Stimulated activated CD4-positive, alpha-beta T cell treated with anti-CD3 and anti-CD28 coated beads, Interleukin-12 subunit alpha, Interleukin-12 subunit beta, amount 100 ng/mL, for 48 hours (primary cell): ENCODE results near the gene ERF.

Experiments used
- DNase-seq, 3 donors: peaks; one replicate each; pipeline ENCODE4 v3.0.0-alpha.2; 2020; ENCODE audit warnings: low read depth in 2 of 3, low spot score in 1 of 3

Gene ERF

DNA sequence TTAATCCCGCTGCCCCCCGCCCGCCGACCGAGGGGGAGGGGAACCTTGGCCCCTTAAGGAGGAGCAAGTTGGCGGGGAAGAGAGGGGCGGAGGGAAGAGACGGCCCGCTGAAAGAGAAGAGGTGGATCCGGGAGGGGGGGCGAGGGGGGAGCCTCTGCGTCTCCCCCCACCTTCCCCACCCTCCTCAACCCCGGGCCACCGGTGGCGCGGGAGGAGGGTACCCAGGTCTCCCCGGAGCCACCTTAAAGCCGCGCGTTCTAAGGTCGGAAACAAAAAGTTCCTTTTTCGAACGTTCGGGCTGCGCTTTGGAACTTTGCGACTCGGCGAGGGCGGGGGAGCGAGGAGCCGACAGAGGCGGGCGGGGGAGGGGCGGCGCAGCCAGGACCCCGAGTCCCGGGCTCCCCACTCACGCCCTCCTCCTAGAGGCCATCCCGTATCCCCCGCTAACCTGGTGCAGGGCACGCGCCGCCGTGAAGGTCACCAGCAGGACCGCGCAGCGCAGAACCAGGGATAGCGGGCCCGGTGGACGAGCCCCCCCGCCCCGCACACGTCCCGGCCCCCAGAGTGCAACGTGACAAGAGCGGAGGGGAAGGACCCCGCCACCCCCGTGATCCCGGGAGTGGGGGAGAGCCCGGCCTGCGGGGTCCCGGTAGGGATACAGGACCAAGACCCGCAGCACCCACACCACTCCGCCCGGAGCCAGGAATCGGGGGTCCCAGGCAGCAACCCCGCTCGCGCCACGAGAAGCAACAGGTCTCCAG is 659 bp downstream of the ERF start:
- DNase-seq, result peak in 2 of 3 donors; percentile 65 to 67

DNA sequence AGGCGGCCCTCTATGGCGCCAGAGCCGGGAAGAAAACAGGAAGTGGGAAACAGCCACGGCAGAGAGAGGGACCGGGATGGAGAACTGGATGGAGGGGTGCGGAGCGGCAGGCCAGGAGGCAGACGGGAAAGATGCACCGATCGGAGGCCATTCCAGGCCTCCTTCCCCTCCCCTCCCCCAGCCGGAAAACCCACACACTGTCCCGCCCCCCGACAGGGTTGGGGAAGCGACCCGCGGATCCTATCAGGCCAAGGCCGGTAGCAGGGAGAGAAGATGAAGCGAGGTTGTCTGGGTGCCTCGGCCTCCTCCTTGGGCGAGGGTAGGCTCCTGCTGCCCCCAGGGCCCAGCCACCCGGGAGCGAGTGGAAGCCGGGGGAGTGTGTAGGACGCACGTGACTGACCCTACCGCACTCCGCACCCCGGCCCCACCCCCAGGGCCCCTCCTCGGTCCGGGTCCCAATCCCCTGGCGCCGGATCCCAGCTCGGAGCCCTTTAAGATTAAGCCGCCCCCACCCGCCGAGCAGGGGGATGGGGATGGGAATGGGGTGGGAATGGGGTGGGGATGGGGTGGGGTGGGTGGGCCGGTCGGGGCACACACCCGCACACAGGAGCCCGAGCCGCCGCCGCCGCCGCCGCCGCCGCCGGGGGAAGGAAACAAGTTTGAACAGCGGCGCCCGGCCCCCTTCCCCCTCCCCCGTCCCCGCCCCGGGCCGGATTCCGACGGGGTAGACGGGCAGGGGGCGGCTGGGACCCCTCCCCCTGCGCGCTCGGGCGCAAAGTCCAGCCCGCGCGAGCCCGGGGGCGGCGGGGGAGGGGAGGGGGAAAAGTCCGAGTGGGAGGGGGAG is 1.5 kb downstream of the ERF start:
- DNase-seq, result peak in 2 of 3 donors; percentile 42 to 62

DNA sequence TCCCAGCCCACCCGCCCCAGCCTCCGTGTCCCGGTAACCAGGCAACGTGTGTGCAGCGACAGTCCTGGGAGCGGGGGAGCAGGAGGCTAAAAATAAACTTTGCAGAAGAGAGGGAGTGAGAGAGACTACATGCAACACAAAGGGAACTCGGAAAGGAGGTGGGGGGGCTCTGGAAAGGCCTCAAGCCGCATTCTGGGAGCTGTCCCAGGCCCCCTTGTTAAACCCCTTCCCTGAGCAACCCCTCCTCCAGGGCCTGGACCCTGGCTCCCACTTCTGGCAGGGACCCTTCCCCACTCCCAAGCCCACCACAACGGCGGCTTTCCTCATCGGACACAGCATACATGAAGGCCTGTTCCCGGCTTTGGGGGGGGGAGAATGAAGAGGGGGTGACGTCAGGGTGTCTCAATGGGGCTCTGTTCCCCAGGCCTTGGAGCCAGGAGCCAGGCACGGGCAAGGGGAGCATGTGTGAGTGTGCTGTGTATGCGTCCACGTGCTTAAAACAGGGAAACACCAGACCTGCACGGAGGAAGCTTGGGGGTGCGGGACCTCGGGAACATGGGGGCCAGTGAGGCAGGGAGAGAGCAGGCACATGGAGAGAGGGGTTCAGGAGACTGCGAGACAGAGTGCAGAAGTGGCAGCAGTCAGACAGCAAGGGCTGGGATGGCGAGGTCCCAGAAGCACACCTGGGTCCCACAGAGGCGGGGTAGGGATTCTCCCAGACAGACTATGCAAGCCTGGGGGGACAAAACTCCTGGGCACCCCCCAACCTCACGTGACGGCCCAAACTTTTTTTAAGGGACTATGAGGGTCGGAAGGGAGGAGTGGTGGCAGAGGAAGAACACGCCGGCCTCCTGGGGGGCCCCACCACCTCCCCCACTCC is 2.3 kb downstream of the ERF start:
- no peak for DNase-seq

DNA sequence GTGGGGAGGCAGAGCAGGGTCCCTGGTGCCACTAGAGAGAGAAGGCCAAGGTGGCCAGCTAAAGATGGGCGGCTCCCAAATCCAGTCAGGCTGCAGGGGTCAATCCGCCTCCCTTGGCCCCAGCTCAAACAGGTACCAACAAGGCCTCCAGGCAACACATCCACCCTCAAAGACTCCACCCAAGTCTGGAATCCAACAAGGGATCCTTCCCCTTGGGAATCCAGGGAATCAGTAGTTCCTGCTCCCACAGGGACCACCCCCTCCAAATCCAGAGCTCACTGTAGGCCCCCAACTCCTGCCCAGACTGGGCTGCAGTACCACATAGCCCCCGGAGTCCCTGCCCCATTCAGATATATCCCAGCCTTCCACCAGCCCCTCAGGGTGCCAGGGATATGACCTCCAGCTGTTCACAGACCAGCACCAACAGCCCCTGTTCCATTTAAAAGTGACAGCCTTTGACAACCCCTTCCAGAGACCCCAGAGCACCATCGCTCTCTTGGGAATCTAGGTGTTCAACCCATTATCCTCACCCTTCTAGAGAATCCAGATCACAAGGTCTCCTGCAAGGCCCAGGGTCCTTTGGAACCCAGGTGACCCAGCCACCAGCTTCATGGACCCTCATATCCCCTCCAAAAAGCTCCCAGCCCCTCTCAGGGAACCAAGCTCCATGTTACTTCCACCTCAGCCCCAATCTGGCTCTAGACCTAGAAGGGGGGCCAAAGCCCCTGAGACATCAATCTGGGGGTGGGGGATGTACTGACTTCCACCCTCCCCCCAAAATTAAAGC is 3.2 kb downstream of the ERF start:
- DNase-seq, result no peak

DNA sequence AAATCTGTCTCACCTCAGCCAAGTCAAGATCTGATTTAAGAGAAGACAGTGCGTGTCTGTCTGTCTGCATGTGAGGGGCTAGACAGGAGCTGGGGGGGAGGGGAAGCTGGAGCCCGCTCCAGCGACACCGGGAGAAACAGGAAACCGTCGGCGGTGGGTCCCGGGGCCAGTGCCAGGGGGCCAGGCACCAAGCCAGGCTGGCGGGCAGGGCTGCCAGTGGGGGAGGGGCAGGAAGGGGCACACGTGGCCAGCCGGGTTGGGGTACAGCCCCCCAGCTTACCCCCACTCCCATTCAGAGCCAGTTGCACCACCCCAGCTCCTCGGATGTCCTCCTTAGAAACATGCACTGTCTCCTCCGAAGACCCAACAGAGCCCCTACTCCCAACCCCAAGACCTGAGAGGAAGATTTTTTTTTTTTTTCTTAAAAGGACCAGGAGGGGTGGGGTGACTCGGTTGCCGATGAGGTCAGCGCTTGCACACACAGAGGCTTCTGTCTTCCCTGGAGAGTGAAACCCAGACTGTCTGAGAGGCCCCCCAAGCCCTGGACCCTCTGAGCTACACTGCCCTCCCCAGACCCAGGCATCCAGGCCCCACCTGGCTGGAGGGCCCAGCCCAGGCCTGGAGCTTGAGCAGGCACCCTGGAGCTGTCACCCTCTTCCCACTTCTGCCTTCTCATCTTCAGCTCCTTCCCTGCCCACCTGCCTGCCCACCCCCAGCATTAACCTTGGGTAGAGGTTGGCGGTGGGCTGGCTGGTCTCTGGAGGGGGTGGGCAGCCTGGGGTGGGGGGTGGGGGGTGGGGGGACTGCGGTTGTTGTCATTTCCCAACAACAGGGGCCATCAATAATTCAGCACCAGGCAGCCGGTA is 4.0 kb downstream of the ERF start:
- no peak for DNase-seq

- DNase-seq, result no peak
These were observed 4.7 kb downstream of the ERF start for GRCh38 chr19:42250183-42250665.

- DNase-seq, result no peak
These were observed 5.2 kb downstream of the ERF start for GRCh38 chr19:42249769-42250168.

GRCh38 chr19:42249149-42249750 is 5.7 kb downstream of the ERF start:
- DNase-seq, result no peak

GRCh38 chr19:42248270-42249148 is 6.4 kb downstream of the ERF start:
- DNase-seq, result no peak

GRCh38 chr19:42247640-42248199 is 7.2 kb downstream of the ERF start:
- no peak for DNase-seq

GRCh38 chr19:42246922-42247639 is 7.8 kb downstream of the ERF start:
- no peak for DNase-seq

- DNase-seq, result no peak
These were observed 8.6 kb downstream of the ERF start for GRCh38 chr19:42246143-42246921.

DNA sequence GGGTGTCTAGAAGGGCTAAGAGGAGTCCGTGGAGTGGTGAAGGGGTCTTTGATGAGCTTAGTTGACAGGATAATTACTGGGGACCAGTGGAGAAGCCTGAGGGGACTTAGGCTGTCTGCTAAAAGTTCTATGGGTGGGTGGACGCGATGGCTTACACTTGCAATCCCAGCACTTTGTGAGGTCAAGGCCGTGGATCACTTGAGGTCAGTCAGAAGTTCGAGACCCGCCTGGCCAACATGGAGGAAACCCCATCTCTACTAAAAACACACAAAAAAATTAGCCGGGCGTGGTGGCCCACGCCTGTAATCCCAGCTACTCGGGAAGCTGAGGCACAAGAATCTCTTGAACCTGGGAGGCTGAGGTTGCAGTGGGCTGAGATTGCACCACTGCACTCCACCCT is 9.7 kb downstream of the ERF start:
- no peak for DNase-seq

DNA sequence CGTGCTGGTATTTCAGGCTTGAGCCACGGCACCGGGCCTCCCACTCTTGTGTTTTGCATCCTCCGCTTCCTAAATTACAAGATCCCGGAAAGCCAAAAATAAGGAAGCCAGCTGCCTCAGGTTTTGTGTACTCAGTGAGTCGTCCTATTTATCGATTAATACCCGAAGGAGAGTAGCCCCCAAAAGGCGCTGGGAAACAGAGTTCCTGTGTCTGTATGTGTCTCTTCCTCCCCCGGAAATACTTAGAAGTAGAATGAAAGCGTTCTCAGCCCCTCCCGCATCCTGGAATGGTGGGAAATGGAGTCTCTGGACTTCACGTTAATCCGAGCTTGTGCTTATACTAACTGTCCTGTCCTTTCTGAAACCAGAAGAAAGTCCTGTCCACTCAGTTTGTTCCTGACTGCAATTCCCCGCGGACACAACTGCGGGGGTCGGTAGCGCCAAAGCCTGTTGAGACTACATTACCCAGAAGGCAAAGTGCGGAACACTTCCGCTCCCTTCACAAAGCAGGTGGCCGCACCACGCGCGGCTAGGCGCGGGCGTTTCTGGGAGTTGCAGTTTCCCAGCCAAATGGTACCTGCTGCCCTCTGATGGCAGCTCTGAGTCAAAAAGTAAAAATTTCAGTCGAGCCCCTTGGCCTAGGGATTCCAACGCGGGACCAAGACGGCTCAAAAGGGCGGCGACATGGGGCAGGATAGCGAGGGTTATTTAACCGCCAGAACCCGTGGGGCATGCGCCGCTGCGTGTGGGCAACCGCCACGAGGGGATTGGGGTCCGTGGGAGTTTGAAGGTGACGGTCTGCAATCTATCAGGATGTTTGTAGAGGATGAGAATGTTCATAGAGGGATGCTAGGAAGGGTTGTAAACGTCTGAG is 10.3 kb downstream of the ERF start:
- DNase-seq, result peak; percentile 87 to 91 (median 89)
